ENCODE measurements around the gene HIP1. TPM values are rescaled to one million over a fixed set of nuclear protein-coding genes. Genes with fewer than 3 reads are reported as not detected.

Gene HIP1
- total RNA-seq, 1 donor, result 25.7 TPM

DNA sequence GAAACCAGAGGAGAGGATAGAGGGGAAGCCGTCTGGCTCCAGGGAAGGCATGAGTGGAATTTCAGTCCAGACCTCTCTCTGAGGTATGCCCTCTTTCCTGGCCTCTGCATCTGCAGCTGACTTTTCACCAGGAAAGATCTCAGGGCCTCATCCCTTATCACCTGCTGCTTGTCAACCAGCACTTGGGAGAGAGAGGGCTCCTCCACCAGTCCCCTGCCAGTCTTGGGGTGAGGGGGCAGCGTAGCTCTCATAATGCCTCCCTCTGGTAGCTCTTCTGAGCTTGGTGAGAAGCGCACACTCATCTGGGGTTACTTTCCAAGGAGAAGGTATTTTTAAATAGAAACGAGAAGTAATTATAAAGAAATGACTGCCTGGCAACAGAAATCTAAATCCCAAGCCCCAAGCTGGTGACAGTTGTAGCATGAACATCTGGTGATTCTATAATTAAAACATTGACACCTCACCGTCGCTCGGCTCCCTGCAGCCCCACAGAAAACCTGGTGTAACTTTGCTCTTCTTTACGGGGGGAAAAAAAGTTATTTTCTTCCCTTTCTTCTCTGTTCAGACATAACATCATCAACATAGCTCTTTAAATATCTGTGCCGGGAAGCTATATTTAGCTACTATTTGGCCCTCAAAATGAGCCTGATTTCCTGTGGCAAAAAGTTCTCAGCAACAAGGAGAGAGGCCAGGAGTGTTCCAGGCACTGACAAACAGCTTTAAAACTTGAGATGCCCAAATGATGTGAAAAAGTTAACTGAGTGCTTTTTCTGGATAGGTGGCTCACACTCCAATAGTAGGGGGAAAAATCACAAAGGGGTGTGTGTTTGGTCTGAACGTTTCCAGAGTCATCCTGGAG lies 26.9 kb downstream of the HIP1 start:
- Histone ChIP-seq H3K27me3 (ENCODE audit: insufficient read depth, low read length) (no peaks in the 10 kb centered on the region), H2AFZ (ENCODE audit: low read length) (peak overlapping the region; percentile 60), H3K36me3 (ENCODE audit: insufficient read depth, low read length) (no peaks in the 10 kb centered on the region), H3K9me3 (ENCODE audit: low read depth, low read length) (no peaks in the 10 kb centered on the region), H3K4me2 (ENCODE audit: insufficient read depth, low read length) (peak overlapping the region; percentile 49), H3K79me2 (ENCODE audit: insufficient read depth, low read length) (no peaks in the 10 kb centered on the region), H4K20me1 (ENCODE audit: insufficient read depth, low read length) (no peaks in the 10 kb centered on the region), H3K4me1 (ENCODE audit: insufficient read depth, low read length) (peaks cover 33% of the 10 kb centered on the region), H3K4me3 (ENCODE audit: insufficient read depth, low read length) (no peak overlapping the region), H3K27ac (ENCODE audit: low read depth, low read length) (peak overlapping the region; percentile 83)
- TF ChIP-seq, protein P1, sequence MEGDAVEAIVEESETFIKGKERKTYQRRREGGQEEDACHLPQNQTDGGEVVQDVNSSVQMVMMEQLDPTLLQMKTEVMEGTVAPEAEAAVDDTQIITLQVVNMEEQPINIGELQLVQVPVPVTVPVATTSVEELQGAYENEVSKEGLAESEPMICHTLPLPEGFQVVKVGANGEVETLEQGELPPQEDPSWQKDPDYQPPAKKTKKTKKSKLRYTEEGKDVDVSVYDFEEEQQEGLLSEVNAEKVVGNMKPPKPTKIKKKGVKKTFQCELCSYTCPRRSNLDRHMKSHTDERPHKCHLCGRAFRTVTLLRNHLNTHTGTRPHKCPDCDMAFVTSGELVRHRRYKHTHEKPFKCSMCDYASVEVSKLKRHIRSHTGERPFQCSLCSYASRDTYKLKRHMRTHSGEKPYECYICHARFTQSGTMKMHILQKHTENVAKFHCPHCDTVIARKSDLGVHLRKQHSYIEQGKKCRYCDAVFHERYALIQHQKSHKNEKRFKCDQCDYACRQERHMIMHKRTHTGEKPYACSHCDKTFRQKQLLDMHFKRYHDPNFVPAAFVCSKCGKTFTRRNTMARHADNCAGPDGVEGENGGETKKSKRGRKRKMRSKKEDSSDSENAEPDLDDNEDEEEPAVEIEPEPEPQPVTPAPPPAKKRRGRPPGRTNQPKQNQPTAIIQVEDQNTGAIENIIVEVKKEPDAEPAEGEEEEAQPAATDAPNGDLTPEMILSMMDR (IDR thresholded peaks at IDR 0.05; ENCODE audit: extremely low read depth, low read depth, low read length), result no peak
- no peak for DNase-seq (ENCODE audit: insufficient read length, low spot score, missing footprints)

GRCh38 chr7:75711076-75711475 lies 27.7 kb downstream of the HIP1 start:
- TF ChIP-seq, protein P1 (IDR thresholded peaks at IDR 0.05; ENCODE audit: extremely low read depth, low read depth, low read length), result no peak
- no peak overlapping the region for H3K4me2 ChIP-seq (ENCODE audit: insufficient read depth, low read length)
- H3K79me2 ChIP-seq (ENCODE audit: insufficient read depth, low read length), result no peaks in the 10 kb centered on the region
- no peaks in the 10 kb centered on the region for H3K36me3 ChIP-seq (ENCODE audit: insufficient read depth, low read length)
- DNase-seq (ENCODE audit: insufficient read length, low spot score, missing footprints), result no peak
- no peaks in the 10 kb centered on the region for H4K20me1 ChIP-seq (ENCODE audit: insufficient read depth, low read length)
- H2AFZ ChIP-seq (ENCODE audit: low read length), result peak overlapping the region; percentile 60
- no peak overlapping the region for H3K4me3 ChIP-seq (ENCODE audit: insufficient read depth, low read length)
- peaks cover 29% of the 10 kb centered on the region for H3K4me1 ChIP-seq (ENCODE audit: insufficient read depth, low read length)
- peak overlapping the region; percentile 83 for H3K27ac ChIP-seq (ENCODE audit: low read depth, low read length)
- no peaks in the 10 kb centered on the region for H3K27me3 ChIP-seq (ENCODE audit: insufficient read depth, low read length)
- no peaks in the 10 kb centered on the region for H3K9me3 ChIP-seq (ENCODE audit: low read depth, low read length)

DNA sequence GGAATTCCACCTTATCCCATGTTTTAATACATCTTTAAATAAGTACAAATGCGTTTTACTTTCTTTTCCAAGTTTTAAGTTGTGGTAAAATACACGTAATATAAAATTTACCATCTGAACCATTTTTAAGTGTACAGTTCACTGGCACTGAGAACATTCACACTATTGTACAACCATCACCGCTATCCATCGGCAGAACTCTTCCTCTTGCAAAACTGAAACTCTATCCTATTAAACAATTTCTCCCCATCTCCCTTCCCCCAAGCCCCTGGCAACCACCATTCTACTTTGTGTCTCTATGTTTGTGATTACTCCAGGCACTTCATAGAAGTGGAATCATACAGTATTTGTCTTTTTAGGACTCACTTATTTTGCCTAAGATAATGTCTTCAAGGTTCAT lies 33.8 kb downstream of the HIP1 start:
- no peaks in the 10 kb centered on the region for H3K9me3 ChIP-seq (ENCODE audit: low read depth, low read length)
- no peaks in the 10 kb centered on the region for H3K36me3 ChIP-seq (ENCODE audit: insufficient read depth, low read length)
- DNase-seq (ENCODE audit: insufficient read length, low spot score, missing footprints), result no peak
- H2AFZ ChIP-seq (ENCODE audit: low read length), result no peak overlapping the region
- H3K4me2 ChIP-seq (ENCODE audit: insufficient read depth, low read length), result no peak overlapping the region
- H3K4me3 ChIP-seq (ENCODE audit: insufficient read depth, low read length), result no peak overlapping the region
- no peaks in the 10 kb centered on the region for H3K4me1 ChIP-seq (ENCODE audit: insufficient read depth, low read length)
- no peaks in the 10 kb centered on the region for H3K27me3 ChIP-seq (ENCODE audit: insufficient read depth, low read length)
- H3K79me2 ChIP-seq (ENCODE audit: insufficient read depth, low read length), result no peaks in the 10 kb centered on the region
- TF ChIP-seq, protein P1 (IDR thresholded peaks at IDR 0.05; ENCODE audit: extremely low read depth, low read depth, low read length), result no peak
- no peak overlapping the region for H3K27ac ChIP-seq (ENCODE audit: low read depth, low read length)
- no peaks in the 10 kb centered on the region for H4K20me1 ChIP-seq (ENCODE audit: insufficient read depth, low read length)

GRCh38 chr7:75702515-75702914 lies 36.2 kb downstream of the HIP1 start:
- H3K79me2 ChIP-seq (ENCODE audit: insufficient read depth, low read length), result no peaks in the 10 kb centered on the region
- no peak for DNase-seq (ENCODE audit: insufficient read length, low spot score, missing footprints)
- no peaks in the 10 kb centered on the region for H3K27me3 ChIP-seq (ENCODE audit: insufficient read depth, low read length)
- H2AFZ ChIP-seq (ENCODE audit: low read length), result no peak overlapping the region
- H4K20me1 ChIP-seq (ENCODE audit: insufficient read depth, low read length), result no peaks in the 10 kb centered on the region
- peaks cover 4% of the 10 kb centered on the region for H3K36me3 ChIP-seq (ENCODE audit: insufficient read depth, low read length)
- no peaks in the 10 kb centered on the region for H3K9me3 ChIP-seq (ENCODE audit: low read depth, low read length)
- no peaks in the 10 kb centered on the region for H3K4me1 ChIP-seq (ENCODE audit: insufficient read depth, low read length)
- H3K4me3 ChIP-seq (ENCODE audit: insufficient read depth, low read length), result no peak overlapping the region
- H3K4me2 ChIP-seq (ENCODE audit: insufficient read depth, low read length), result no peak overlapping the region
- no peak overlapping the region for H3K27ac ChIP-seq (ENCODE audit: low read depth, low read length)
- TF ChIP-seq, protein P1 (IDR thresholded peaks at IDR 0.05; ENCODE audit: extremely low read depth, low read depth, low read length), result no peak

Data from osteoblast (primary cell).